ENCODE data around the gene DDC.

The DDC gene

GRCh38 chr7:50450590-50451032 lies 114.6 kb downstream of the DDC start:
- DNase-seq (ENCODE audit: low read depth): no peak

- DNase-seq (ENCODE audit: low read depth): peak; percentile 23
These were observed 115.2 kb downstream of the DDC start, which contains the start of gene FIGNL1 for GRCh38 chr7:50449881-50450589. FIGNL1 (minus strand) TSS chr7:50450350; CDS start chr7:50447287, 3,063 bp downstream.

GRCh38 chr7:50449501-50449880 lies 115.7 kb downstream of the DDC start:
- no peak for DNase-seq (ENCODE audit: low read depth)

- DNase-seq (ENCODE audit: low read depth): no peak
These were observed 116.4 kb downstream of the DDC start for GRCh38 chr7:50448823-50449222.

GRCh38 chr7:50446542-50446960 lies 118.7 kb downstream of the DDC start:
- peak; percentile 70 for DNase-seq (ENCODE audit: low read depth)

GRCh38 chr7:50436133-50436806 lies 128.9 kb downstream of the DDC start:
- peak; percentile 38 for DNase-seq (ENCODE audit: low read depth)

- DNase-seq (ENCODE audit: low read depth): no peak
These were observed 133.4 kb downstream of the DDC start for GRCh38 chr7:50431722-50432305.

GRCh38 chr7:50431316-50431715 lies 133.9 kb downstream of the DDC start:
- DNase-seq (ENCODE audit: low read depth): no peak

GRCh38 chr7:50428911-50429310 lies 136.3 kb downstream of the DDC start:
- no peak for DNase-seq (ENCODE audit: low read depth)

- DNase-seq (ENCODE audit: low read depth): no peak
These were observed 137.7 kb downstream of the DDC start for GRCh38 chr7:50427518-50427917.

GRCh38 chr7:50426280-50427045 lies 138.7 kb downstream of the DDC start:
- no peak for DNase-seq (ENCODE audit: low read depth)

- DNase-seq (ENCODE audit: low read depth): no peak
These were observed 139.9 kb downstream of the DDC start for GRCh38 chr7:50425318-50425717.

- DNase-seq (ENCODE audit: low read depth): no peak
These were observed 141.3 kb downstream of the DDC start for GRCh38 chr7:50423860-50424259.

- DNase-seq (ENCODE audit: low read depth): no peak
These were observed 142.3 kb downstream of the DDC start for GRCh38 chr7:50422858-50423257.

- no peak for DNase-seq (ENCODE audit: low read depth)
These were observed 144.2 kb downstream of the DDC start for GRCh38 chr7:50421043-50421442.

GRCh38 chr7:50418526-50419290 lies 146.5 kb downstream of the DDC start:
- DNase-seq (ENCODE audit: low read depth): no peak

- peak; percentile 40 for DNase-seq (ENCODE audit: low read depth)
These were observed 147.1 kb downstream of the DDC start for GRCh38 chr7:50418086-50418515.

- DNase-seq (ENCODE audit: low read depth): no peak
These were observed 148.6 kb downstream of the DDC start for GRCh38 chr7:50416527-50417182.

GRCh38 chr7:50415844-50416364 lies 149.3 kb downstream of the DDC start:
- DNase-seq (ENCODE audit: low read depth): no peak

GRCh38 chr7:50413561-50413960 lies 151.6 kb downstream of the DDC start:
- no peak for DNase-seq (ENCODE audit: low read depth)

- no peak for DNase-seq (ENCODE audit: low read depth)
These were observed 152.2 kb downstream of the DDC start for GRCh38 chr7:50412973-50413372.

All from HS-5 (cell line).